GM20000 (cell line): ENCODE data around the gene FOXK1.
A peak's percentile ranks its signal among the peaks of the same experiment; 100 is the strongest.

ENCODE experiments used
- DNase-seq: peaks from one replicate; pipeline ENCODE4 v3.0.0; 2012; ENCODE audit warnings: low spot score
- CTCF ChIP-seq: IDR thresholded peaks from 2 replicates; pipeline ENCODE4 v1.5.1; 2012; ENCODE audit warnings: mild to moderate bottlenecking, control low read depth; ENCODE audit errors: extremely low read depth, missing control alignments

FOXK1 gene

GRCh38 chr7:4718075-4718474, 36.0 kb downstream of the FOXK1 start:
- no peak for DNase-seq
- no peak for TF ChIP-seq CTCF

- no peak for DNase-seq
- TF ChIP-seq CTCF = no peak
These were observed 38.1 kb downstream of the FOXK1 start for GRCh38 chr7:4720225-4720624.

- DNase-seq = no peak
- TF ChIP-seq CTCF = no peak
These were observed 40.2 kb downstream of the FOXK1 start for GRCh38 chr7:4722308-4722707.

- TF ChIP-seq CTCF = no peak
- no peak for DNase-seq
These were observed 41.0 kb downstream of the FOXK1 start for GRCh38 chr7:4722960-4723630.

- no peak for TF ChIP-seq CTCF
- no peak for DNase-seq
These were observed 42.5 kb downstream of the FOXK1 start for GRCh38 chr7:4724648-4725013.

GRCh38 chr7:4725014-4725849, 43.1 kb downstream of the FOXK1 start:
- TF ChIP-seq CTCF = no peak

GRCh38 chr7:4725850-4726450, 43.9 kb downstream of the FOXK1 start:
- DNase-seq = no peak
- no peak for TF ChIP-seq CTCF

More at GRCh38 chr7:4725014-4725849, 43.1 kb downstream of the FOXK1 start:
- peak; percentile 88 for DNase-seq
